ENCODE results near the gene ABCC8. TPM values are rescaled to one million over a fixed set of nuclear protein-coding genes. Genes with fewer than 3 reads are reported as not detected.

ABCC8 gene
- polyA plus RNA-seq, 2 of the 4 experiments (the other 2 are of a cell fraction) = 1.1 to 2.0 TPM

DNA sequence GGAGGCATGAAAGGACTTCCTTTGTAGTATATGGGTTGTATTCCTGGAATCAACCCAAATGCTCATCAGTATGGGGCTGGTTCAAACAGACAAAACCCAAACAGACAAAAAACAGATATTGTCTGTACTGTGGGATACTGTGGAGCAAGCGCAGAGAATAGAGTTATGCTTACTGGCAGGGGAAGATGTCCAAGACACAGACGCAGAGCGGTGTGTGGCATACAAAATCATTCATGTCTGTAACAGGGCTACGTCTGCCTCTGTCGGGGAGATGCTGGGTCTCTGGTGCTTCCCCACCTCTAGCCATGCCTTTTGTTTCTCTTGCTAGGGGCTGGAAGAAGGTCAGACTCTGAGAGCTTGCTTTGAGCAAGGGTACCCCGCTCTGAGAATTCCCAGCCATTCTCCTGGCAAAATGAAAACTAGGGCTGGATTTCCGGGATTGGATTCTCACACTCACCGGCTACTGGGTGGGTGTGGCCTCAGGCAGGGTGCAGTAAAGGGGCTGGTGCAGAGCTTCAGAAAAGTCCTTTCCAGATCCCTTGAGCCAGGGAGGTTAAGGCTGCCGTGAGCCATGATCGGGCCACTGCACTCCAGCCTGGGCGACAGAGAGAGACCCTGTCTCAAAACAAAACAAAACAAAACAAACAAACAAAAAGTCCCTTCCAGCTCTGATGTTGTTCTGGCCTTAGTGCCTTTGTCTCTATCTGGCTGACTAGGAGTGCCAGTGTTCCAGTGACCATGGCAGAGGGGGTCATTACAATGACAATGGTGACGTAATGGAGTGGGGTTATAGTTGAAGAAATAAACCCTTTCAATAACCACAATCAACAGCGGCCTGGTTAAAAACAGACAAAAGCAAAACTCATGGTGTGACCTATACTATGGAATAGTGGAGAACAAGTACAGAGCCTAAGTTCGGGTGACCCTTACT lies 2.9 kb upstream of the ABCC8 start:
- ChIA-PET POLR2A (no interaction called here), CTCF (interaction anchor here (1.2 to 3.7 kb wide), 2 partner anchors 25 to 96 kb away, joined by 4 to 14 read pairs; no protein-coding TSS in a partner anchor)
- Histone ChIP-seq H3K4me2 (peak overlapping the region; percentile 33; the same call in 2 of the 3 replicates), H3K4me3 (no peak overlapping the region), H3K4me1 (no peaks in the 10 kb centered on the region), H3K9me3 (no peaks in the 10 kb centered on the region), H3K27ac (no peak overlapping the region)
- TF ChIP-seq JUN (IDR thresholded peaks at IDR 0.05) (no peak), HOXB13 (CRISPR knock-in tag; IDR thresholded peaks at IDR 0.05; ENCODE audit: low read depth) (no peak), MAZ (IDR thresholded peaks at IDR 0.05; ENCODE audit: borderline replicate concordance, low read depth, low read length) (no peak), EHF (CRISPR knock-in tag; IDR thresholded peaks at IDR 0.05) (no peak), GATA3 (IDR thresholded peaks at IDR 0.05; ENCODE audit: borderline replicate concordance) (no peak), RNF2 (IDR thresholded peaks at IDR 0.05; ENCODE audit: borderline replicate concordance, low read depth) (no peak), ZFP36 (IDR thresholded peaks at IDR 0.05; ENCODE audit: borderline replicate concordance, partially characterized antibody) (no peak), SMC3 (IDR thresholded peaks at IDR 0.05) (no peak), HOXB5 (CRISPR knock-in tag; IDR thresholded peaks at IDR 0.05) (no peak), KDM1A (IDR thresholded peaks at IDR 0.05; ENCODE audit: low read depth) (no peak), SREBF2 (IDR thresholded peaks at IDR 0.05) (no peak), RCOR1 (IDR thresholded peaks at IDR 0.05; ENCODE audit: low read depth, low read length) (no peak), FOSB (CRISPR knock-in tag; IDR thresholded peaks at IDR 0.05) (no peak), HDAC2 (IDR thresholded peaks at IDR 0.05) (no peak), TFCP2L1 (CRISPR knock-in tag; IDR thresholded peaks at IDR 0.05) (no peak), EP300 (IDR thresholded peaks at IDR 0.05) (no peak), CTCF (IDR thresholded peaks at IDR 0.05) (no peak), KDM5A (IDR thresholded peaks at IDR 0.05) (no peak)
- TF ChIP-seq, protein P1, sequence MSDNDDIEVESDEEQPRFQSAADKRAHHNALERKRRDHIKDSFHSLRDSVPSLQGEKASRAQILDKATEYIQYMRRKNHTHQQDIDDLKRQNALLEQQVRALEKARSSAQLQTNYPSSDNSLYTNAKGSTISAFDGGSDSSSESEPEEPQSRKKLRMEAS (IDR thresholded peaks at IDR 0.05) = no peak
- TF ChIP-seq, protein P2, sequence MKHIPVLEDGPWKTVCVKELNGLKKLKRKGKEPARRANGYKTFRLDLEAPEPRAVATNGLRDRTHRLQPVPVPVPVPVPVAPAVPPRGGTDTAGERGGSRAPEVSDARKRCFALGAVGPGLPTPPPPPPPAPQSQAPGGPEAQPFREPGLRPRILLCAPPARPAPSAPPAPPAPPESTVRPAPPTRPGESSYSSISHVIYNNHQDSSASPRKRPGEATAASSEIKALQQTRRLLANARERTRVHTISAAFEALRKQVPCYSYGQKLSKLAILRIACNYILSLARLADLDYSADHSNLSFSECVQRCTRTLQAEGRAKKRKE (CRISPR knock-in tag; IDR thresholded peaks at IDR 0.05; ENCODE audit: low read depth) = no peak
- 52% methylated on average over 13 of the region's 14 CpGs for WGBS (ENCODE audit: missing lambda C conversion rate)
- DNase-seq (ENCODE audit: low read depth in 1 of 2, low spot score in 1 of 2) (peak; percentile 24 to 58), ATAC-seq (peak; percentile 40 to 65; a peak in 4 of 6 replicates), FAIRE-seq (no peak)

DNA sequence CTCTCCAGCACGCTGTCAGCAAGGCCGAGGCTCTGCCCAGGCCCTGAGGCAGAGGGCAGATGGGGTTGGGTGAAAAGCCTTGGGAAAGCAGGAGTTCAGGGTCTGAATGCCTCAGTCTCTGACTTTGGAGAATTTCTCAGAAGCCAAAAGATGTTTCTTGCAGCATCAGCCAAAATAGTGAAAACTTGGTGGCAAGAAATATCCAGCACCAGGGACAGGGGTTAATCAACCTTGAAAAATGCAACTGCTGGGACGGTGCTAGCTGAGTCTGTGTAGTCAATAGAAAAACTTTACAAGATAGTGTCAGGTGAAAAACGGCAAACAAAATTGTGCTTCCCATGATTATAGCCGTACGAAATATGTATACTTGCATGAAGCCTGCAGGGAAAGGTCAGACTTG lies 1.4 kb upstream of the ABCC8 start:
- H3K9me3 ChIP-seq = no peaks in the 10 kb centered on the region
- TF ChIP-seq, protein P3, sequence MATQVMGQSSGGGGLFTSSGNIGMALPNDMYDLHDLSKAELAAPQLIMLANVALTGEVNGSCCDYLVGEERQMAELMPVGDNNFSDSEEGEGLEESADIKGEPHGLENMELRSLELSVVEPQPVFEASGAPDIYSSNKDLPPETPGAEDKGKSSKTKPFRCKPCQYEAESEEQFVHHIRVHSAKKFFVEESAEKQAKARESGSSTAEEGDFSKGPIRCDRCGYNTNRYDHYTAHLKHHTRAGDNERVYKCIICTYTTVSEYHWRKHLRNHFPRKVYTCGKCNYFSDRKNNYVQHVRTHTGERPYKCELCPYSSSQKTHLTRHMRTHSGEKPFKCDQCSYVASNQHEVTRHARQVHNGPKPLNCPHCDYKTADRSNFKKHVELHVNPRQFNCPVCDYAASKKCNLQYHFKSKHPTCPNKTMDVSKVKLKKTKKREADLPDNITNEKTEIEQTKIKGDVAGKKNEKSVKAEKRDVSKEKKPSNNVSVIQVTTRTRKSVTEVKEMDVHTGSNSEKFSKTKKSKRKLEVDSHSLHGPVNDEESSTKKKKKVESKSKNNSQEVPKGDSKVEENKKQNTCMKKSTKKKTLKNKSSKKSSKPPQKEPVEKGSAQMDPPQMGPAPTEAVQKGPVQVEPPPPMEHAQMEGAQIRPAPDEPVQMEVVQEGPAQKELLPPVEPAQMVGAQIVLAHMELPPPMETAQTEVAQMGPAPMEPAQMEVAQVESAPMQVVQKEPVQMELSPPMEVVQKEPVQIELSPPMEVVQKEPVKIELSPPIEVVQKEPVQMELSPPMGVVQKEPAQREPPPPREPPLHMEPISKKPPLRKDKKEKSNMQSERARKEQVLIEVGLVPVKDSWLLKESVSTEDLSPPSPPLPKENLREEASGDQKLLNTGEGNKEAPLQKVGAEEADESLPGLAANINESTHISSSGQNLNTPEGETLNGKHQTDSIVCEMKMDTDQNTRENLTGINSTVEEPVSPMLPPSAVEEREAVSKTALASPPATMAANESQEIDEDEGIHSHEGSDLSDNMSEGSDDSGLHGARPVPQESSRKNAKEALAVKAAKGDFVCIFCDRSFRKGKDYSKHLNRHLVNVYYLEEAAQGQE (IDR thresholded peaks at IDR 0.05) = peak; percentile 76
- TF ChIP-seq HOXA7 (CRISPR knock-in tag; IDR thresholded peaks at IDR 0.05) (no peak), MAFK (IDR thresholded peaks at IDR 0.05; ENCODE audit: partially characterized antibody) (peak; percentile 3)
- H3K27ac ChIP-seq = no peak overlapping the region
- ChIA-PET CTCF (interaction anchor here (1.3 to 3.7 kb wide), 2 partner anchors 88 to 94 kb away, joined by 3 to 14 read pairs; no protein-coding TSS in a partner anchor), POLR2A (no interaction called here)
- no peaks in the 10 kb centered on the region for H3K4me1 ChIP-seq
- no peak overlapping the region for H3K4me3 ChIP-seq
- ATAC-seq (no peak), DNase-seq (ENCODE audit: low read depth in 1 of 2, low spot score in 1 of 2) (no peak), FAIRE-seq (no peak)
- 46% methylated on average over 6 of the region's 6 CpGs for WGBS (ENCODE audit: missing lambda C conversion rate)
- no peak overlapping the region for H3K4me2 ChIP-seq

Measured in A549 (cell line).